Hepatocyte (in vitro differentiated cells): ENCODE data around the gene ERAP2.

Experiments used
- EZH2phosphoT487 ChIP-seq: fragments of 200-600 bp; sonication (generic); IDR thresholded peaks from one replicate; pipeline ENCODE4 v1.6.1; 2018; ENCODE audit warnings: antibody characterized with exemption, mild to moderate bottlenecking, low read depth, moderate library complexity; ENCODE audit not compliant: unreplicated experiment, severe bottlenecking
- TF ChIP-seq, protein P1 (sequence below): fragments of 200-600 bp; sonication (generic); IDR thresholded peaks from 2 replicates; pipeline ENCODE4 v1.5.1; 2016; ENCODE audit warnings: antibody characterized with exemption, mild to moderate bottlenecking; ENCODE audit not compliant: poor library complexity

DNA sequence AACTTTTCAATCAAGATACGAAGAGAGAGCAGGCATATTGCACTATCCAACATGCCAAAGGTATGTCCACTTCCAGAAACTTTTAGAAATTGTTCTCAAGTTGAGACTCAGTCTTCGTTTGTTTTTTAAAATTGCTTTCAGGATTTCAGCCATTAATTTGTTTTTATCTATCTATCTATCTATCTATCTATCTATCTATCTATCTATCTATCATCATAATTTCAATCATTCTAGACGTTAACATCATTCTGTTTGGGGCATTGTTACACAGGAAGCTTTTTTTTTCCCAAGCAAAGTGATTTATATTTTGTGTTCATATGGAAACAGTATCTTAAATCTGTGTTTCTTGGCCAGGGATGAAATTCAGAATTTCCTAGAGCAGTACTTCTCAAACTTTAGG is 7.6 kb downstream of the ERAP2 start:
- TF ChIP-seq, protein P1, sequence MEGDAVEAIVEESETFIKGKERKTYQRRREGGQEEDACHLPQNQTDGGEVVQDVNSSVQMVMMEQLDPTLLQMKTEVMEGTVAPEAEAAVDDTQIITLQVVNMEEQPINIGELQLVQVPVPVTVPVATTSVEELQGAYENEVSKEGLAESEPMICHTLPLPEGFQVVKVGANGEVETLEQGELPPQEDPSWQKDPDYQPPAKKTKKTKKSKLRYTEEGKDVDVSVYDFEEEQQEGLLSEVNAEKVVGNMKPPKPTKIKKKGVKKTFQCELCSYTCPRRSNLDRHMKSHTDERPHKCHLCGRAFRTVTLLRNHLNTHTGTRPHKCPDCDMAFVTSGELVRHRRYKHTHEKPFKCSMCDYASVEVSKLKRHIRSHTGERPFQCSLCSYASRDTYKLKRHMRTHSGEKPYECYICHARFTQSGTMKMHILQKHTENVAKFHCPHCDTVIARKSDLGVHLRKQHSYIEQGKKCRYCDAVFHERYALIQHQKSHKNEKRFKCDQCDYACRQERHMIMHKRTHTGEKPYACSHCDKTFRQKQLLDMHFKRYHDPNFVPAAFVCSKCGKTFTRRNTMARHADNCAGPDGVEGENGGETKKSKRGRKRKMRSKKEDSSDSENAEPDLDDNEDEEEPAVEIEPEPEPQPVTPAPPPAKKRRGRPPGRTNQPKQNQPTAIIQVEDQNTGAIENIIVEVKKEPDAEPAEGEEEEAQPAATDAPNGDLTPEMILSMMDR: no peak
- TF ChIP-seq EZH2phosphoT487: no peak
